ENCODE measurements around the gene ALDH1L1. TPM values are rescaled to one million over a fixed set of nuclear protein-coding genes. Genes with fewer than 3 reads are reported as not detected.
"Not testable (repeated sequence)": the region's sequence is repeated elsewhere in the genome, so short reads cannot be mapped to it uniquely, and the experiment has no call there.

The ALDH1L1 gene
- total and polyA plus RNA-seq, 5 experiments from 2014 or later: not detected

- POLR2A ChIA-PET: no interaction called here
- no peak for ATAC-seq
- Mint-ChIP-seq H3K27ac (peak overlapping the region; percentile 89 to 98 (median 92)), H3K4me1 (peaks cover 16 to 30% (median 26%) of the 10 kb centered on the region in 4 donors), H3K9me3 (no peaks in the 10 kb centered on the region), H3K27me3 (no peaks in the 10 kb centered on the region), H3K36me3 (peaks cover 0 to 2% (median under 1%) of the 10 kb centered on the region in 3 donors), H3K4me3 (peak overlapping the region; percentile 79 to 94 (median 91))
- peak in 1 of 10 donors; percentile 7 for DNase-seq
These were observed 97.3 kb downstream of the ALDH1L1 start for GRCh38 chr3:126083138-126083445.

- DNase-seq: no peak
- Mint-ChIP-seq H3K27me3 (no peaks in the 10 kb centered on the region), H3K4me1 (peaks cover 17 to 31% (median 26%) of the 10 kb centered on the region in 4 donors), H3K9me3 (no peaks in the 10 kb centered on the region), H3K4me3 (peak overlapping the region; percentile 79 to 94 (median 91)), H3K36me3 (peaks cover 0 to 3% (median 2%) of the 10 kb centered on the region in 3 donors), H3K27ac (peak overlapping the region; percentile 89 to 98 (median 92))
- POLR2A ChIA-PET: interaction anchor here (1.2 kb wide), 1 partner anchor 92 kb away, joined by 3 read pairs; no protein-coding TSS in a partner anchor
- ATAC-seq: no peak
These were observed 97.8 kb downstream of the ALDH1L1 start for GRCh38 chr3:126082362-126083137.

- Mint-ChIP-seq H3K27ac (peak overlapping the region in 6 of 10 donors; percentile 11 to 74 (median 58)), H3K4me3 (peak overlapping the region in 8 of 10 donors; percentile 23 to 83 (median 53)), H3K9me3 (no peaks in the 10 kb centered on the region), H3K36me3 (peaks cover 0 to 4% (median 3%) of the 10 kb centered on the region in 3 donors), H3K27me3 (no peaks in the 10 kb centered on the region), H3K4me1 (peaks cover 17 to 31% (median 26%) of the 10 kb centered on the region in 4 donors)
- DNase-seq (peak in 2 of 10 donors; percentile 24), ATAC-seq (no peak)
- POLR2A ChIA-PET: interaction anchor here (1.2 kb wide), 1 partner anchor 91 kb away, joined by 3 read pairs; no protein-coding TSS in a partner anchor
These were observed 98.6 kb downstream of the ALDH1L1 start for GRCh38 chr3:126081618-126082361.

- Mint-ChIP-seq H3K36me3 (peaks cover 0 to 6% (median 4%) of the 10 kb centered on the region in 3 donors), H3K27ac (peak overlapping the region in 3 of 10 donors; percentile 23 to 39 (median 34)), H3K27me3 (no peaks in the 10 kb centered on the region), H3K9me3 (no peaks in the 10 kb centered on the region), H3K4me1 (peaks cover 17 to 30% (median 24%) of the 10 kb centered on the region in 4 donors), H3K4me3 (peak overlapping the region in 6 of 10 donors; percentile 3 to 74 (median 52))
- ATAC-seq (no peak), DNase-seq (no peak)
- POLR2A ChIA-PET: no interaction called here
These were observed 99.4 kb downstream of the ALDH1L1 start for GRCh38 chr3:126080970-126081369.

GRCh38 chr3:126078866-126079265, 101.5 kb downstream of the ALDH1L1 start:
- POLR2A ChIA-PET: no interaction called here
- H3K4me1 Mint-ChIP-seq: peaks cover 7 to 17% (median 8%) of the 10 kb centered on the region in 4 donors
- no peaks in the 10 kb centered on the region for H3K27me3 Mint-ChIP-seq
- ATAC-seq: no peak
- peak overlapping the region in 1 of 10 donors; percentile 17 for H3K27ac Mint-ChIP-seq
- no peak for DNase-seq
- H3K4me3 Mint-ChIP-seq: no peak overlapping the region
- H3K36me3 Mint-ChIP-seq: peaks cover 5 to 9% (median 8%) of the 10 kb centered on the region in 3 donors
- peaks cover 0 to 6% (median under 1%) of the 10 kb centered on the region in 9 donors for H3K9me3 Mint-ChIP-seq

- peak overlapping the region in 1 of 10 donors; percentile 62 for H3K27ac Mint-ChIP-seq
- POLR2A ChIA-PET: no interaction called here
- DNase-seq (no peak), ATAC-seq (no peak)
- no peak overlapping the region for H3K4me3 Mint-ChIP-seq
- H3K27me3 Mint-ChIP-seq: no peaks in the 10 kb centered on the region
- H3K4me1 Mint-ChIP-seq: peaks cover 0 to 12% (median 5%) of the 10 kb centered on the region in 4 donors
- H3K36me3 Mint-ChIP-seq: peaks cover 11 to 17% (median 12%) of the 10 kb centered on the region in 3 donors
- peaks cover 4 to 15% (median 7%) of the 10 kb centered on the region in 9 donors for H3K9me3 Mint-ChIP-seq
These were observed 102.6 kb downstream of the ALDH1L1 start for GRCh38 chr3:126077754-126078153.

GRCh38 chr3:126076140-126076539, 104.2 kb downstream of the ALDH1L1 start:
- no peak overlapping the region for H3K4me3 Mint-ChIP-seq
- no peak overlapping the region for H3K27ac Mint-ChIP-seq
- no peak for ATAC-seq
- H3K4me1 Mint-ChIP-seq: peaks cover 3 to 7% (median 4%) of the 10 kb centered on the region in 4 donors
- no peak for DNase-seq
- POLR2A ChIA-PET: no interaction called here
- peaks cover 6 to 17% (median 11%) of the 10 kb centered on the region in 9 donors for H3K9me3 Mint-ChIP-seq
- peaks cover 16 to 24% (median 19%) of the 10 kb centered on the region in 3 donors for H3K36me3 Mint-ChIP-seq
- H3K27me3 Mint-ChIP-seq: no peaks in the 10 kb centered on the region

- DNase-seq: no peak
- ATAC-seq: no peak
- Mint-ChIP-seq H3K36me3 (peaks cover 19 to 36% (median 23%) of the 10 kb centered on the region in 3 donors), H3K9me3 (peaks cover 6 to 17% (median 11%) of the 10 kb centered on the region in 9 donors), H3K4me1 (peaks cover 0 to 20% (median 4%) of the 10 kb centered on the region in 4 donors), H3K27me3 (no peaks in the 10 kb centered on the region), H3K4me3 (no peak overlapping the region), H3K27ac (peak overlapping the region in 1 of 10 donors; percentile 73)
- POLR2A ChIA-PET: no interaction called here
These were observed 110.2 kb downstream of the ALDH1L1 start for GRCh38 chr3:126070146-126070545.

- no peak for ATAC-seq
- no peak overlapping the region for H3K27ac Mint-ChIP-seq
- POLR2A ChIA-PET: no interaction called here
- no peak for DNase-seq
- peaks cover 12 to 40% (median 18%) of the 10 kb centered on the region in 4 donors for H3K4me1 Mint-ChIP-seq
- peaks cover 11 to 31% (median 18%) of the 10 kb centered on the region in 3 donors for H3K36me3 Mint-ChIP-seq
- H3K4me3 Mint-ChIP-seq: no peak overlapping the region
- H3K27me3 Mint-ChIP-seq: no peaks in the 10 kb centered on the region
- peaks cover 2 to 8% (median 5%) of the 10 kb centered on the region in 9 donors for H3K9me3 Mint-ChIP-seq
These were observed 112.4 kb downstream of the ALDH1L1 start for GRCh38 chr3:126067959-126068358.

- POLR2A ChIA-PET, ATAC-seq, H3K9me3 Mint-ChIP-seq, H3K27ac Mint-ChIP-seq, H3K27me3 Mint-ChIP-seq, H3K4me3 Mint-ChIP-seq, DNase-seq: not testable (repeated sequence)
- Mint-ChIP-seq H3K36me3 (peaks cover 0 to 25% (median 12%) of the 10 kb centered on the region in 3 donors), H3K4me1 (peaks cover 12 to 46% (median 19%) of the 10 kb centered on the region in 4 donors)
These were observed 113.7 kb downstream of the ALDH1L1 start for GRCh38 chr3:126066676-126067075.

- H3K4me1 Mint-ChIP-seq: peaks cover 12 to 40% (median 19%) of the 10 kb centered on the region in 4 donors
- peaks cover 0 to 28% (median 8%) of the 10 kb centered on the region in 3 donors for H3K36me3 Mint-ChIP-seq
- no peaks in the 10 kb centered on the region for H3K9me3 Mint-ChIP-seq
- no peak overlapping the region for H3K4me3 Mint-ChIP-seq
- ATAC-seq: no peak
- no peak overlapping the region for H3K27ac Mint-ChIP-seq
- POLR2A ChIA-PET: no interaction called here
- no peaks in the 10 kb centered on the region for H3K27me3 Mint-ChIP-seq
- no peak for DNase-seq
These were observed 114.5 kb downstream of the ALDH1L1 start for GRCh38 chr3:126065876-126066275.

GRCh38 chr3:126064627-126065258, 115.6 kb downstream of the ALDH1L1 start:
- POLR2A ChIA-PET: interaction anchor here (0.8 kb wide), 1 partner anchor 19 kb away, joined by 7 read pairs; the partner anchor contains the start of gene SLC41A3
- peak overlapping the region in 2 of 10 donors; percentile 22 to 39 for H3K4me3 Mint-ChIP-seq
- no peaks in the 10 kb centered on the region for H3K9me3 Mint-ChIP-seq
- H3K27ac Mint-ChIP-seq: peak overlapping the region in 7 of 10 donors; percentile 6 to 73 (median 48)
- peaks cover 0 to 28% (median 8%) of the 10 kb centered on the region in 3 donors for H3K36me3 Mint-ChIP-seq
- no peaks in the 10 kb centered on the region for H3K27me3 Mint-ChIP-seq
- no peak for DNase-seq
- peaks cover 12 to 30% (median 19%) of the 10 kb centered on the region in 4 donors for H3K4me1 Mint-ChIP-seq
- no peak for ATAC-seq

Data from naive thymus-derived CD8-positive, alpha-beta T cell (primary cell).